HCT116 (cell line): ENCODE results near the gene SRGAP2C. TPM values are rescaled to one million over a fixed set of nuclear protein-coding genes. Genes with fewer than 3 reads are reported as not detected.
"Not testable (repeated sequence)": the region's sequence is repeated elsewhere in the genome, so short reads cannot be mapped to it uniquely, and the experiment has no call there.

ENCODE experiments used
- ATAC-seq: fragments of 200-7000 bp; cut with Tn5 transposase; 2 replicates; pipeline ENCODE4 v1.9.1; 2020; ENCODE audit warnings: mild to moderate bottlenecking, moderate library complexity
- BruUV-seq: library from RNA; stranded (reverse); fragments of 400-500 nt; replicated peaks from 2 replicates; lab custom pipeline; 2021; lab: Mats Ljungman, UMichigan
- CTCF ChIA-PET: fragments of 300-600 bp; sonication (Branson Sonifier 250); formaldehyde crosslinking; loops from one replicate; lab custom pipeline; 2021; ENCODE audit warnings: antibody characterized with exemption; lab: Charles Lee
- POLR2A ChIA-PET: fragments of 300-600, 350-600 bp; sonication (Branson Sonifier 250); formaldehyde crosslinking; loops from one replicate; lab custom pipeline; 2021; ENCODE audit warnings: antibody characterized with exemption; lab: Charles Lee
- RAD21 ChIA-PET, 2 experiments: fragments of 300-600 bp; sonication (Branson Sonifier 250); formaldehyde crosslinking; loops; one replicate each; lab custom pipeline; 2023; ENCODE audit warnings: low total read pairs in 2 of 2; ENCODE audit not compliant: uncharacterized antibody in 2 of 2, unreplicated experiment in 2 of 2, low non-redundant PET in 1 of 2; lab: Charles Lee
- DNase-seq: peaks from one replicate; pipeline ENCODE4 v3.0.0-alpha.2; 2010; ENCODE audit warnings: low read depth, low spot score
- H2AFZ ChIP-seq: fragments of 200-600 bp; shearing (Covaris generic), sonication (generic); 2 replicates; pipeline ENCODE4 v1.6.1; 2017; ENCODE audit warnings: low read depth, mixed run types, mixed read lengths, antibody characterized with exemption, low read length; ENCODE audit not compliant: poor library complexity, severe bottlenecking
- H3K27ac ChIP-seq: 2 replicates; pipeline ENCODE4 v1.5.1; 2012; ENCODE audit warnings: low read depth, low read length
- H3K27me3 ChIP-seq: fragments of 200-600 bp; sonication (generic); 2 replicates; pipeline ENCODE4 v1.6.1; 2016; ENCODE audit warnings: mixed run types, low read length, mixed read lengths; ENCODE audit not compliant: insufficient read depth
- H3K36me3 ChIP-seq, 2 experiments: fragments of 200-500 bp in 1 of 2; fragments of 200-600 bp in 1 of 2; sonication (Bioruptor generic) in 1 of 2; sonication (generic) in 1 of 2; 2 replicates each; pipeline versions ENCODE4 v1.5.1 to v1.6.1; 2014 to 2016; ENCODE audit warnings: low read length in 2 of 2, inconsistent platforms in 1 of 2, mixed read lengths in 1 of 2, mixed run types in 1 of 2; ENCODE audit not compliant: insufficient read depth in 2 of 2, control insufficient read depth in 1 of 2
- H3K4me1 ChIP-seq, 2 experiments: fragments of 200-600 bp in 1 of 2; sonication (generic) in 1 of 2; 2 replicates each; pipeline versions ENCODE4 v1.5.1 to v1.6.1; 2012 to 2017; ENCODE audit warnings: low read length in 2 of 2, inconsistent platforms in 1 of 2, mild to moderate bottlenecking in 1 of 2, mixed read lengths in 1 of 2, mixed run types in 1 of 2, moderate library complexity in 1 of 2; ENCODE audit not compliant: insufficient read depth in 2 of 2, control insufficient read depth in 1 of 2
- H3K4me2 ChIP-seq: fragments of 200-600 bp; sonication (generic); 2 replicates; pipeline ENCODE4 v1.6.1; 2017; ENCODE audit warnings: mixed run types, low read length, mixed read lengths
- H3K4me3 ChIP-seq, 2 experiments: fragments of 200-600 bp in 1 of 2; sonication (generic) in 1 of 2; replicated peaks in 1 of 2; 2 replicates each; pipeline ENCODE4 v1.5.1; 2011 to 2016; ENCODE audit warnings: low read length in 2 of 2, control low read depth in 1 of 2, low read depth in 1 of 2, mild to moderate bottlenecking in 1 of 2, mixed read lengths in 1 of 2, mixed run types in 1 of 2
- H3K79me2 ChIP-seq: fragments of 200-600 bp; sonication (generic); 2 replicates; pipeline ENCODE4 v1.6.1; 2017; ENCODE audit warnings: mild to moderate bottlenecking, mixed run types, low read length, moderate library complexity, mixed read lengths; ENCODE audit not compliant: insufficient read depth
- H3K9ac ChIP-seq: fragments of 200-600 bp; sonication (generic); 2 replicates; pipeline ENCODE4 v1.6.1; 2016; ENCODE audit warnings: low read length, mixed read lengths
- H3K9me2 ChIP-seq: fragments of 200-600 bp; sonication (generic), shearing (Covaris generic); 2 replicates; pipeline ENCODE4 v1.6.1; 2017; ENCODE audit warnings: mixed run types, mild to moderate bottlenecking, moderate library complexity; ENCODE audit not compliant: insufficient read depth
- H3K9me3 ChIP-seq, 2 experiments: fragments of 200-500 bp in 1 of 2; fragments of 200-600 bp in 1 of 2; sonication (Bioruptor generic) in 1 of 2; sonication (generic) in 1 of 2; 2 replicates each; pipeline ENCODE4 v1.6.1; 2014 to 2017; ENCODE audit warnings: low read length in 2 of 2, mixed read lengths in 2 of 2, inconsistent platforms in 1 of 2, low read depth in 1 of 2, mild to moderate bottlenecking in 1 of 2, mixed run types in 1 of 2, moderate library complexity in 1 of 2; ENCODE audit not compliant: control insufficient read depth in 1 of 2, insufficient read depth in 1 of 2
- H4K20me1 ChIP-seq: fragments of 200-600 bp; sonication (generic), shearing (Covaris generic); 2 replicates; pipeline ENCODE4 v1.6.1; 2017; ENCODE audit warnings: mixed run types, mild to moderate bottlenecking, moderate library complexity; ENCODE audit not compliant: insufficient read depth
- intact Hi-C: fragments of 100-400 bp; cut with micrococcal nuclease; formaldehyde crosslinking; loops from 2 replicates; pipeline ENCODE4 v1.10.0; 2022
- total RNA-seq: library from RNA; stranded (reverse); gene quantifications from one replicate; pipeline ENCODE4 v1.2.1, GENCODE V29; 2021; ENCODE audit not compliant: unreplicated experiment

The SRGAP2C gene
- total RNA-seq, 1 experiment from 2014 or later = 21.3 TPM

DNA sequence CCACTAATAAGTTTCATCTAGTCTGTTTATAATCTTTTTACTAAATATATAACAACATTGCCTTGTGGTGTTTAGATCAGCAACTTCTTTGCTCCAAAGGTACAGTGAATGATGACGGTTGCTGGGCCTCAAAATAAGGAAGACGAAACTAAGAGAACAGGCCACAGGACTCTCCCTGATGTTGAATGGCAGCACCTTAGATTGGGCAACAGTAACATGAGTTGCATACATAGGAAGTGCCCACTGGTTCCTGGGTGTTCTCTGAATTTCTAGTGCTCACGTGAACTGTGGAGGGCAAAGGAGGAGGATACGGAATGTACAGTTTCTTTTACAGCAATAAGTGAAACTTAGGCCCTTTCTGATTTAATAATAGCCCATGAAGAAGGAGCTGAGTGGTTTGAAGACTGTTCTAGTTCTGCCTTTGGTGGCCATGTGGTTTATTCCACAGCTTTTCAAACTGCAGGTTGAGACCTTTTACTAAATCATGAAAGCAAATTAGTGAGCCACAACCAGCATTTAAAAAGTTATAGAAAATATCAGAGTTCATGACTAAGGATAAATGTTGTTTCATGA, 86.5 kb downstream of the SRGAP2C start:
- POLR2A ChIA-PET, H3K4me3 ChIP-seq, DNase-seq, BruUV-seq, H3K9me3 ChIP-seq, H3K4me2 ChIP-seq, H2AFZ ChIP-seq, H3K4me1 ChIP-seq, H4K20me1 ChIP-seq, CTCF ChIA-PET, H3K9ac ChIP-seq, intact Hi-C loops, ATAC-seq, H3K79me2 ChIP-seq, H3K9me2 ChIP-seq, H3K36me3 ChIP-seq, H3K27ac ChIP-seq, RAD21 ChIA-PET, H3K27me3 ChIP-seq: not testable (repeated sequence)

GRCh38 chr1:121275435-121275834, 90.7 kb downstream of the SRGAP2C start:
- H3K79me2 ChIP-seq, intact Hi-C loops, BruUV-seq, H3K9me3 ChIP-seq, DNase-seq, H3K4me2 ChIP-seq, RAD21 ChIA-PET, H3K9me2 ChIP-seq, CTCF ChIA-PET, ATAC-seq, H3K4me3 ChIP-seq, H3K4me1 ChIP-seq, H3K36me3 ChIP-seq, H2AFZ ChIP-seq, H3K27ac ChIP-seq, H3K27me3 ChIP-seq, POLR2A ChIA-PET, H3K9ac ChIP-seq, H4K20me1 ChIP-seq: not testable (repeated sequence)

- H3K27ac ChIP-seq, H3K9ac ChIP-seq, DNase-seq, H3K4me3 ChIP-seq, H3K4me2 ChIP-seq, BruUV-seq, H4K20me1 ChIP-seq, H3K9me2 ChIP-seq, RAD21 ChIA-PET, H3K4me1 ChIP-seq, intact Hi-C loops, H3K36me3 ChIP-seq, CTCF ChIA-PET, POLR2A ChIA-PET, H2AFZ ChIP-seq, ATAC-seq, H3K79me2 ChIP-seq, H3K9me3 ChIP-seq, H3K27me3 ChIP-seq: not testable (repeated sequence)
Observed at GRCh38 chr1:121278202-121278601, 93.4 kb downstream of the SRGAP2C start.

DNA sequence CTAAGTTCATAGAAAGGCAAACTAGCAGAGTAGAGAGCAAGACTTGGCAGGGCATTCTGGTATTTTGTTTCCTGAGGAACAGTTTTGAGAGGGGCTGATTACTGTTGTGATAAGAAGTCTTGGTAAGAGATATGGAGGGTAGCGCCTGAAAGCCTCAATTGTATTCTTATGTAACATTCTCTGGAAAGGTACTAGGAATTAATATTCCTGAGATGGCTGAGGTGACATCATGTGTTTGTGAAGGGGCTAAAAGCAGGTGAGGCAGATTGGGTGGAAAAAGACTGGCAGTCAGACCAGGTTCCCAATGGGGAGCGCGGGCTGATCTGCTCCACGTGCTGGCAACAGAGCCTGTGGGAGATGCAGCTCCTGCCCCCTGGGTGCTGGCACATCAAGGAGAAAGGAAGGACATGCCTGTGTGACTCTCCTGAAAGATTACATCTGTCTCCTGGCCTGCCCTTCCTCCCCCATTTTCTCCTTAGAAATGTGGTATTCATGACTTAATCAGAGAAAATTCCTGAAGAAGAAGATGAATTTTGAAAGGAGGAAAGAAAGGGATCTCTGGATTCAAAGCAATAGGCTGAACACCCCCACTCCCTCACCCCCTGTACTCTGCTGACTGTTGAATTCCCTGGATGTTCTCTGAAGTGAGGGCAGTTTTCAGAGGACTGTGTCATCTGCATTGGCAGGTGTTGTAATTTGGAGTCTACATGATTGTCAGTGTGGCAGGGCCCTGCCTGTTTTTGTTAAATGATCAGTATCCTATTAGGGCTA, 94.2 kb downstream of the SRGAP2C start:
- H3K9ac ChIP-seq, H3K9me3 ChIP-seq, H2AFZ ChIP-seq, CTCF ChIA-PET, H3K4me2 ChIP-seq, H3K27me3 ChIP-seq, H3K79me2 ChIP-seq, ATAC-seq, H3K9me2 ChIP-seq, H3K4me1 ChIP-seq, BruUV-seq, H3K36me3 ChIP-seq, POLR2A ChIA-PET, DNase-seq, H3K27ac ChIP-seq, H4K20me1 ChIP-seq, intact Hi-C loops, H3K4me3 ChIP-seq, RAD21 ChIA-PET: not testable (repeated sequence)
